GM23248 (cell line): ENCODE results near the gene SLIT3.

Experiments
- EZH2 ChIP-seq: fragments of 200-600 bp; sonication (generic); IDR thresholded peaks from 2 replicates; pipeline ENCODE4 v1.6.1; 2018; ENCODE audit warnings: antibody characterized with exemption, mild to moderate bottlenecking; ENCODE audit not compliant: insufficient read depth, poor library complexity, severe bottlenecking
- EZH2phosphoT487 ChIP-seq: fragments of 200-600 bp; sonication (generic); IDR thresholded peaks from 2 replicates; pipeline ENCODE4 v1.6.1; 2018; ENCODE audit warnings: antibody characterized with exemption, moderate library complexity, mild to moderate bottlenecking, low read depth; ENCODE audit not compliant: insufficient read depth

DNA sequence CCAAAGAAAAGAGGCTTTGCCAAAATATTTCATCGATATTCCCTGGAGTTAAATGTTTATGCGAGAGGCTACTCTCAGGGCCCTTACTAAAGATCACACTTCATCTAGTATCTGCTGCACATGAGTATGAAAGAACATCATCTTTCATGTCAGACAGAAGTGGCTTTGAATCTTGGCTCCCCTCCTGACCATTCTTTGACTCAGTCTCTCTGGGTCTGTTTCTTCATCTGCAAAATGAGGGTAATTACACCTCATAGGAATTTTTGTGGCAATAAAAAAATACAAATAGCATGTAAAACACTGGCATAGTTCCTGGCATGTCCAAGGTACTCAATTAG lies 58.1 kb downstream of the SLIT3 start:
- TF ChIP-seq EZH2 = no peak
- TF ChIP-seq EZH2phosphoT487 = no peak
